Regular cardiac myocyte (primary cell): ENCODE measurements around the gene ZZZ3. TPM values are rescaled to one million over a fixed set of nuclear protein-coding genes. Genes with fewer than 3 reads are reported as not detected.

Experiments
- total RNA-seq: library from RNA; depleted of rRNA; stranded (reverse); fragments of >200 nt; gene quantifications from 2 replicates; pipeline ENCODE4 v1.2.3, GENCODE V29; 2014

Gene ZZZ3
- 70.2 and 95.8 TPM in 2 replicates for total RNA-seq

GRCh38 chr1:77682460-77683159, at the start of gene ZZZ3:
Gene ZZZ3, minus strand, starts transcription at chr1:77682658. Its CDS starts 49,304 bp downstream, at chr1:77633354.

Other genes starting within 250 kb of the ZZZ3 start
- 78.4 and 122 TPM in 2 replicates for gene USP33, start 77.2 kb upstream of the ZZZ3 start, total RNA-seq
- 19.6 and 20.0 TPM in 2 replicates for gene MIGA1, start 97.0 kb upstream of the ZZZ3 start, total RNA-seq
- gene NEXN, start 206.0 kb upstream of the ZZZ3 start, total RNA-seq: 11.6 and 12.5 TPM in 2 replicates